ENCODE results near the gene IGHMBP2.
"Not testable (repeated sequence)": the region's sequence is repeated elsewhere in the genome, so short reads cannot be mapped to it uniquely, and the experiment has no call there.

IGHMBP2 gene

GRCh38 chr11:68882391-68882790 is 21.3 kb upstream of the IGHMBP2 start:
- Histone ChIP-seq H3K9me3 (ENCODE audit: control insufficient read depth, insufficient read depth, low read depth, low read length) (no peaks in the 10 kb centered on the region), H3K27ac (ENCODE audit: extremely low read depth, low read depth, low read length) (no peak overlapping the region), H3K4me3 (ENCODE audit: low read depth, low read length) (no peak overlapping the region), H3K36me3 (ENCODE audit: control insufficient read depth in 2 of 2, insufficient read depth in 1 of 2, low read length in 2 of 2) (no peaks in the 10 kb centered on the region; a peak in 1 of 3 replicates), H3K4me1 (ENCODE audit: control insufficient read depth, insufficient read depth, low read length) (no peaks in the 10 kb centered on the region)
- ChIA-PET CTCF (no interaction called here), POLR2A (no interaction called here)
- TF ChIP-seq ELK4 (IDR thresholded peaks at IDR 0.05; ENCODE audit: borderline replicate concordance, low read depth, low read length) (no peak), BCL11A (tag by site-specific recombination; IDR thresholded peaks at IDR 0.05; ENCODE audit: low read depth) (no peak), ZNF112 (tag by site-specific recombination; IDR thresholded peaks at IDR 0.05) (no peak), ZNF585B (tag by site-specific recombination; IDR thresholded peaks at IDR 0.05) (no peak), ZSCAN4 (tag by site-specific recombination; IDR thresholded peaks at IDR 0.05) (no peak), ZNF530 (tag by site-specific recombination; IDR thresholded peaks at IDR 0.05; ENCODE audit: low read depth) (no peak), ZNF501 (tag by site-specific recombination; IDR thresholded peaks at IDR 0.05) (no peak), ZNF10 (tag by site-specific recombination; IDR thresholded peaks at IDR 0.05) (no peak), ZNF513 (tag by site-specific recombination; IDR thresholded peaks at IDR 0.05) (no peak), ZNF658 (tag by site-specific recombination; IDR thresholded peaks at IDR 0.05) (no peak), ZNF704 (tag by site-specific recombination; IDR thresholded peaks at IDR 0.05) (no peak), ZEB2 (tag by site-specific recombination; IDR thresholded peaks at IDR 0.05) (no peak), ZNF223 (tag by site-specific recombination; IDR thresholded peaks at IDR 0.05) (no peak), ZNF561 (tag by site-specific recombination; IDR thresholded peaks at IDR 0.05; ENCODE audit: borderline replicate concordance) (no peak), ZNF596 (tag by site-specific recombination; IDR thresholded peaks at IDR 0.05) (no peak)

GRCh38 chr11:68884827-68885226 is 18.9 kb upstream of the IGHMBP2 start:
- H3K4me1 ChIP-seq (ENCODE audit: control insufficient read depth, insufficient read depth, low read length); CTCF ChIA-PET; H3K9me3 ChIP-seq (ENCODE audit: control insufficient read depth, insufficient read depth, low read depth, low read length); H3K27ac ChIP-seq (ENCODE audit: extremely low read depth, low read depth, low read length); H3K4me3 ChIP-seq (ENCODE audit: low read depth, low read length); POLR2A ChIA-PET; H3K36me3 ChIP-seq (ENCODE audit: control insufficient read depth in 2 of 2, insufficient read depth in 1 of 2, low read length in 2 of 2): not testable (repeated sequence)

- TF ChIP-seq ZNF529 (tag by site-specific recombination; IDR thresholded peaks at IDR 0.05; ENCODE audit: insufficient replicate concordance): no peak
- no peak for TF ChIP-seq KLF16 (tag by site-specific recombination; IDR thresholded peaks at IDR 0.05)
- no peak for TF ChIP-seq ZNF302 (tag by site-specific recombination; IDR thresholded peaks at IDR 0.05; ENCODE audit: low read depth)
- TF ChIP-seq KLF17 (tag by site-specific recombination; IDR thresholded peaks at IDR 0.05): no peak
- no peak for TF ChIP-seq ZEB2 (tag by site-specific recombination; IDR thresholded peaks at IDR 0.05)
- Histone ChIP-seq H3K9me3 (ENCODE audit: control insufficient read depth, insufficient read depth, low read depth, low read length) (no peaks in the 10 kb centered on the region), H3K27ac (ENCODE audit: extremely low read depth, low read depth, low read length) (no peak overlapping the region), H3K4me3 (ENCODE audit: low read depth, low read length) (no peak overlapping the region), H3K36me3 (ENCODE audit: control insufficient read depth in 2 of 2, insufficient read depth in 1 of 2, low read length in 2 of 2) (peaks cover 5 to 52% of the 10 kb centered on the region in 2 experiments; a peak in 2 of 3 replicates), H3K4me1 (ENCODE audit: control insufficient read depth, insufficient read depth, low read length) (no peaks in the 10 kb centered on the region)
- ChIA-PET POLR2A (interaction anchor here (0.7 to 1.3 kb wide), 2 partner anchors 9 to 10 kb away, joined by 3 to 4 read pairs; no protein-coding TSS in a partner anchor), CTCF (interaction anchor here (0.9 to 1.4 kb wide), 3 partner anchors 12 to 15 kb away, joined by 3 to 9 read pairs (median 4); no protein-coding TSS in a partner anchor)
These were observed 13.7 kb upstream of the IGHMBP2 start for GRCh38 chr11:68889948-68890446.
